Stimulated activated CD8-positive, alpha-beta memory T cell treated with anti-CD3 and anti-CD28 coated beads, Interleukin-12 subunit alpha, Interleukin-12 subunit beta, amount 100 ng/mL, for 24 hours (primary cell): ENCODE data around the gene ABCG5.

Experiments
- DNase-seq: peaks from one replicate; pipeline ENCODE4 v3.0.0-alpha.2; 2020; ENCODE audit errors: extremely low read depth

The ABCG5 gene

DNA sequence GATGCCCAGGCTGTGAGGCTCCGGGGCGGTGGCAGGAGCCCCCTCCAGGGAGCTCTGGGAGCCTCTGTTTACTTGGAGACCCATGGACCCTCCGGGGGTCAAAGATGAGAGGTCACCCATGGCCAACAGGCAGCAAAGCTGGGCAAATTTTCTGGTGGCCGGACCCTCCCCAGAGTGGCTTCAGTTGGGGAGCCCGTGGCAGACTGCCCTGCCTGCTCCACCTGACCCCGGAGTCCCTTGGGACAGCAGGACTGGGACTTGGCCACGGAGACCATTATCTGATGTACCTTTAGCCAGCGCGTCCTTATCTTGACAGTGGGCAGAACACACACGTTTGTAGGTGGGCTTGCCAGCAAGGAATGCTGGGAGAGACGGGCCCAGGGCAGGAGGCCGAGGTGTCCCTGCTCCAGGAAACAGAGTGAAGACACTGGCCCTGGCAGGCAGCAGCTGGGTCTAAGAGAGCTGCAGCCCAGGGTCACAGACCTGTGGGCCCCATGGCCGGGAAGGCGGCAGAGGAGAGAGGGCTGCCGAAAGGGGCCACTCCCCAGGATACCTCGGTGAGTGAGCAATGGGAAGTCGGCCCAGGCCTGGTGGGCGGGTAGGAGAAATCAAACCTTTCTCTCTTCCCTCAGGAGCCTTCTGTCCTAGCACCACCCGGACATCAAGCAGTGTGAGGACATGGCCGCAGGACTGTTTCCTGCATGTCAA lies at the start of gene ABCG5, which contains the start of gene ABCG8:
TSS of gene ABCG5 (minus strand) at position 280 of the 708 bp plus-strand sequence. CDS start at position 120, 160 bp downstream.
TSS of gene ABCG8 (plus strand) at position 412 of the 708 bp plus-strand sequence. CDS start at position 495, 83 bp downstream.
- DNase-seq, result no peak

DNA sequence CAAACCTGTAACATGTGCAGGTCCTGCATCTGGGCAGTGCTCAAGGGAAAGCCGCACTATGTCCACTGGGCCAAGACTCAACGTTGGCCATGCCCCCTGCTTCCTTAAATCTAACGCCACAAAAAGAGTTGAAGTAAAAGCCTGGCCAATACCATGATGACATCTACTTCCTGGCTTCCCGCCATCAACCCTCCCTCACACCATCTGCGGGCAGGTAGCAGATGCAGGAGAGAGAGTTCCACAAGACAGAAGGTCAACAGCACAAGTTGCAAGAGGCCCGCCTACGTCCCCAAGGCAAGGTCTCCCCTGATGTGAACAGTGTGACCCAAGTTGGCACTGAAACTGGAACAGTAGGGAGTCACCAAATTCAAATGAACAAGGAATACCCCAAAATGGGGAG lies 48.5 kb upstream of the ABCG5 start:
- no peak for DNase-seq

DNA sequence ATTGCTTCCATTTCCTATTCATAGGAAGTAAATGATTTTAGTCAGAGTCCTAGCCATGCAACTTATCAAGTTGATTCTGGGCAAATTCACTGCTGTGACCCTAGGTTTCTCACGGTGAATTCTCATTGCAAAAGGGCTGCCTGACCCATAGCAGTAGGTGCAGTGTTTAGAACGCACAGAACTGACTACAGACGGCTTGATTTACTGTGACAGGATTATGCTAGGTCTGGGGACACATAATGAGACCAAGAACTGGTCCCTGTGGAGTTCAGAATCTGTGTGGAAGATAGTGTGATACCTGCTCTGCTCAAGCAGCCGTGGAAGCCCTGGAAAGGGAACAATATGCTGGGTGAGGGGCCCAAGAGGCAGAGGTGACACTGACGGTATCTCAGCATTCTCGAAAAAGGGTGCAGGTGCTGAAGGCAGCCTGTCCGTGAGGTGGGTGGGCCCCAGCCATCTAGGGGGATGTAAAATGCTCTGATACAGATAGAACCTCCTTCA lies 46.5 kb upstream of the ABCG5 start:
- no peak for DNase-seq

DNA sequence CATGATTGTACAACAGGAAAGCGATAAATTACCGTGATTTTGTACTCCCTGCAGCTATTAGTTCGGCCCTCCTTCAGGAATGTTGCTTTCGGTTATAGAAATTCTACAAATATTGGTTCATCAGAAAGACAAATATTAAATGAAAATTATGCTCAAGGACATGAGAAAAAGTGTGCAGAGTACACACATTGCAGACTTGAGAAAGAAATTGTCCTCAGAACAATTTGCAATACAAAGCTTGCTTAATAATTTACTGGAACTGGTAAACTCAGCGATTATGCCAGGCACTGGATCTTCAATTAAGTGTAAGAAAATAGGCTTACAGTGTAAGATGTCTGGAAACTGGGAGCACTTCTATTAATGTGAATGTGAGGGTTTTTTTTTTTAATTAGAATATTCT lies 46.0 kb upstream of the ABCG5 start:
- DNase-seq, result no peak

DNA sequence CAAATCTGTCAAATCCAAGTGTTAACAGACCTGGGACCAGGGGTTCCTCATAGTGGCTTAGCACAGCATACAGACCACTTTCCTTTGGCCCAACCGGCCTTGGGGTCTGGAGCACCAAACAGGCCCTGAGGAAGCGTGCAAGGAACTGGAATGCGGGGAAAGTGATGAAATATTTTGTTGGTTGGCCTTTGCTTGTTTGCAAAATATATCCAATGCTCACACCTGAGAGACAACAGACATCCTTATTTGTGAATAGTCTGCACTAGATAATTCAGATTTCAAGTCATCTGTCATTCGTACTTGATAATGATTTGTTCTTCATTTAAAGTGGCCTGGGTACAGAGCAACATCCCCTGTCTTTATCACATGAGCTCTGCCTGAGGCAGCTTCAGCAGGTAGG lies 43.7 kb upstream of the ABCG5 start:
- no peak for DNase-seq

DNA sequence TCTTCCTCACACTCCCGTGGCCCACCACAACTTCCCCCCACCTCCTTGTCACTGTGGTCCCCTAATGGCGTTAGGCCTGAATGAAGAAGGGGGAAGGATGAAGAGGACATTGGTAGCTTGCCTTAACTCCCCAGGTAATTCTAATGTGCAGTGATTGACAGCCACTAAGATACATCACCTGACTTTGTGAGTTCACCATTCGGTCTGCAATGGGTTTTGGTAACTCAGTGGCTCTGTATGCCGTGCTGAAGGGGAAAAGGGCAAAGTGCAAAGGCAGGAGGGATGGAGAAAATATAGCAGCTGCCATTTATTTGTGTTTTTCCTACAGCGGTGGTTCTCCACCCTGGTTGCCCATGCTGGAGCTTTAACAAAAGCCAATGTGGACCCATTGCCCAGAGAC lies 42.3 kb upstream of the ABCG5 start:
- no peak for DNase-seq

DNA sequence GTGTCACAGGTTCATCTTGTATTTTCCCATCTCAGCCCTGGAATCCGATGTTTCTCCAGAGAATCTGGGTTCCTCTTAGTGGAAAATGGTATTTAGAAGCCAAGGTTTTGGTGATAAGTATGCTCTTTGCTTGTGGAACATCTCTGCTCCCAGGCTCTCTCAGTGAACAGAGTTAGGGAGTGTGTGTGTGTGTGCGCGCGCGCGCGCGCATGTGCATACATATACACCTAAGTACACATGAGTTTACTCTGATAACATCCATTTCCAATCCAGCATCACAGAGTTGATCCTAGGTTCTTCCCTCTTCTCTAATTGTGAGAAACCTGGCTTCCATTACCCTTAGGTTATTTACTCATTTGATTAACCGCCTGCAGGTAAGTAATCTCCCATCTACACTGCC lies 41.8 kb upstream of the ABCG5 start:
- no peak for DNase-seq

DNA sequence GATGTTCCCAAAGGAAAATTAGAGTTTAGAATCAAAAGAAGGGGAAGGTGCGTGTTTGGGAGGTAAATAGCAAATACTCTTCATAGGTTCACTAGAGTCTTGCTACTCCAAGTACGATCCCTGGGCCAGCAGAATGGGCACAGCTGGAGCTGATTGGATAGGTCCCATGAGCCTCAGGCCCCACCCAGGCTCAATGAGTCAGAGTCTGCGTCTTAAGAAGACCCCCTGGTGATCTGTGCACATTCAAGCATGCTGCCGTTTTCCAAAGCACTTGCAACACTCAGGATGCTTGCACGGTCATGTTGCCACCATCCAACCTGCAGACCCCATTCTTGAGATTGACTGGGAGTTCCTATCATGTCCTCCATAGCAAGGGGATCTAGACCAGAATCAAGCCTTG lies 40.6 kb upstream of the ABCG5 start:
- DNase-seq, result no peak

DNA sequence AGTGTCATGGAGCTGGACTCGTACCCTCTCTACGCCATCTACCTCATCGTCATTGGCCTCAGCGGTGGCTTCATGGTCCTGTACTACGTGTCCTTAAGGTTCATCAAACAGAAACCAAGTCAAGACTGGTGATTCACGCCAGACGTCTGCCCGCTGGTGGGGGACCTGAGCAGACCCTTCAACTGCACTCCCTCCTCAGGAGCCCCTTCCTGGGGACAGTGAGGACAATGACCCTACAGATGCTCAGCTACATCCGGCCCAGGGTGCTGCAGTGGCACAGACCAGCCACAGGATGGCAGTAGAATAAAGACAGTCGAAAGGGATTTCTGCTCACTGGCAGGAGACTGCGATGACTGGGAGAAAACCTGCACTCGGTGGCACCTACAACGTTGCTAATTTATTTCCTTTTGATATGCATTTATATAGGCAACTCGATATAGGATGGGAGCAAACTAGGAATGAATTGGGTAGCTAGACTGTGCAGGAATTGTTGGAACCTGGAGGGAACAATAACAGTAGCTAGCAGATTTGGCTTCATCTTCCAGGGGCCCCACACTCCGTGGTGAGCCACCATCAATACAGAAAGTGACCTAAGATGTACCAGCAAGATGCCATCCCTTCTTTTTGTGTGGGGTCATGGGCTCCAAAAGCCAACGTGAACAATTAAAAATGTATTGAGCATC lies 39.3 kb upstream of the ABCG5 start:
- DNase-seq, result peak; percentile 16

DNA sequence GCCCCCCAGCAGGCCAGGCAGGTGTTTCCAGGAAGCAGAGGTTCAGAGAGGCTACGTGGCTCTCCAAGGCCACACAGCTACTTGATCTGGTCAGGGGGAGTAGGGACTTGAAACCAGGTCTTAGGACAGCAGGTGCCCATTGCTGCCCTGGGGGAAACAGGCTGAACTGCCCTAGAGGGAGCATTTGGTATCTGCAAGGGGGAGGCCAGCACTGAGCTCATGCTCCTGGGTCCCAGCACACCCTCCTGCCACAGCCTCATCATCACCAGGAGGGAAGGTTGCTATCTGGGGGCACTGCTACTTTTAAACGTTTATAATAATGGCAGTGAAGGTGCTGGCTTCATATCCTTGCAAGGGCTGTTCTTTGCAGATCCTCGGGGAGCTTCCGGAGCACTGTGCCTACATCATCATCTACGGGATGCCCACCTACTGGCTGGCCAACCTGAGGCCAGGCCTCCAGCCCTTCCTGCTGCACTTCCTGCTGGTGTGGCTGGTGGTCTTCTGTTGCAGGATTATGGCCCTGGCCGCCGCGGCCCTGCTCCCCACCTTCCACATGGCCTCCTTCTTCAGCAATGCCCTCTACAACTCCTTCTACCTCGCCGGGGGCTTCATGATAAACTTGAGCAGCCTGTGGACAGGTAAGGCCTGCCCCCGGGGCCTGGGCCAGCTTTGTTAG lies 36.3 kb upstream of the ABCG5 start:
- DNase-seq, result no peak

DNA sequence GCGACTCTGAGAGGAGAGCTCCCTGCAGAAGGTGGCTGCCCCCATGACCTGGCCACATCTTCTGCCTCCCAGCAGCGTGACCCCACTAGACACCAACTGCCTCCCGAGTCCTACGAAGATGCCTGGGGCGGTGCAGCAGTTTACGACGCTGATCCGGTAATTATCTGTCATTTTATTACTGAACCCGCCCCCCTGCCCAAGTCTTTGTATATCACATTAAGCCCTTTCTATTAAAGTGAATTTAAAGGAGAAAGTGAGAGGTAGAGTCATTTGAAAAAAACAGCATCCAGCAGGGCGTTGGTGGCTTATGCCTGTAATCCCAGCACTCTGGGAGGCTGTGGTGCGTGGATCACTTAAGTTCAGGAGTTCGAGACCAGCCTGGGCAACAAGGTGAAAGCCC lies 33.5 kb upstream of the ABCG5 start:
- no peak for DNase-seq

DNA sequence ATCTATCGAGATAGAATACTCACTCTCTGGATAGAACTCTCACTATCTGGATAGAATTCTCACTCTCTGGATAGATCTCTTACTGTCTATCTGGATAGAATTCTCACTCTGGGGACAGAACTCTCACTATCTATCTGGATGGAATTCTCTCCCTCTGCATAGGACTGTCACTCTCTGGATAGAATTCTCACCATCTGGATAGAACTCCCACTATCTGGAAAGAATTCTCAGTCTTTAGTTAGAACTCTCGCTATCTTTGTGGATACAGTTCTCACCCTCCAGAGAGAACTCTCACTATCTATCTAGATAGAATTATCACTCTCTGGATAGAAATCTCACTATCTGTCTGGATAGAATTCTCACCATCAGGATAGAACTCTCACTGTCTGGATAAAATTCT lies 16.7 kb upstream of the ABCG5 start:
- no peak for DNase-seq

DNA sequence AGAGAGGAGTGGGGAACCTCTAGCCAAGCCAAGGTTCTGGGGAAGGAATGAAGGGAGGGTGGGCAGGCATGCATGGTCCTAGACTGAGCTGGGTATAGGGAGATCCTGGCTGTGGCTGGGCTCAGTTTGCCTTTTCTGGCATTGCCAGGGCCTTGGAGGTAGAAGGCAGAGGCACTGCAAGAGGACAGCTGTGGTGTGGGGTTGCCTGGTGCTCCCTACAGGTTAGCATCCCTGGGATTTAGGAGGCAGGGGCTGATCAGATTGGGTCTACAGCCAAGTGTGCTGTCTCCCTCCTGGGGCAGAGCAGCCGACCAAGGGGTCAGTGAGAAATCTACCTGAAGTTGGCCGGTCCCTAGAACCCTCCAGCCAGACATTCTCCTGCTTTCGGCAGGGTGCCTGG lies 16.0 kb upstream of the ABCG5 start:
- no peak for DNase-seq

DNA sequence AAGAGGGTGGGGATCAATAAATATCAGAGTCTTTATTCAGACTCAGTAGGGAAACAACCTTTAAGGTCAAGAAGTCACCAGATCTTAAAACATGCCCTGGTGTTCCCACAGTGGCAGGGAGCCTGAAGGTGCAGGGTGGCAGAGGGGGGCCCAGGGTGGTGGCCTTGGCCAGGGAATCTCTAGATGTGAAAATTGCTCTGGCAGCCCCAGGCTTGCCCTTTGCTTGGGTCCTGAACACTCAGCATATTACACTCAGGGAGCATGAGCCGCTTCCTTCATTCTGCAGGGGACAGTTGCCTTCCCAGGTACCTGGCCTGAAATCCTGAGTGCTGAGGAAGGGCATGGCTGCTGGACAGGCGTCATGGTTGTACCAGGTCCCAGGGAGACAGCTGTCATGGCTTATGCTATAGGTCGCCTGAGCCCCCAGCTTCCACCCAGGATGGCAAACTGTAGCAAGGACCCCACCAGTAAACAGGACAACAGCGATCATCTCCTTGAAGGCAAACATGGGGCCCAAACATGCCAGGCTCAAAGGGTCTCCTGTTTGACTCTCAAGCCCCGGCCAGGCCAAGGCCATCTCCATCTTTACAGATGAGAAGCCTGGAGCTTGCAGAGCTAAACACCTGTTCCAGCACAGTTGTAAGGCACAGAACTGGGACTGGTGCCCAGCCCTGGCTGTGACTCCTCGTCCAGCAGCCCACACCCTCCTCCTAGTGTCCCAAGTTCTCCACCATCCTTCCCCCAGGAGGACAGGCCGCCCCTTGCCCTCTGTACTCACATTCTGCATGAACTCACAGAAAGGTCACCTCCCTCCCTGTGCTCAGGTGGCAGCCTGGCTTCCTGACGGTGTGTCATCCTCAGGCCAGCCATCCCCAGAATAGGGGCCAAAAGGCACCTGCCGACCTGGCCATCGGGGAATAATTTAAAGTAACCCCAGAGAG lies 14.8 kb upstream of the ABCG5 start:
- DNase-seq, result no peak

DNA sequence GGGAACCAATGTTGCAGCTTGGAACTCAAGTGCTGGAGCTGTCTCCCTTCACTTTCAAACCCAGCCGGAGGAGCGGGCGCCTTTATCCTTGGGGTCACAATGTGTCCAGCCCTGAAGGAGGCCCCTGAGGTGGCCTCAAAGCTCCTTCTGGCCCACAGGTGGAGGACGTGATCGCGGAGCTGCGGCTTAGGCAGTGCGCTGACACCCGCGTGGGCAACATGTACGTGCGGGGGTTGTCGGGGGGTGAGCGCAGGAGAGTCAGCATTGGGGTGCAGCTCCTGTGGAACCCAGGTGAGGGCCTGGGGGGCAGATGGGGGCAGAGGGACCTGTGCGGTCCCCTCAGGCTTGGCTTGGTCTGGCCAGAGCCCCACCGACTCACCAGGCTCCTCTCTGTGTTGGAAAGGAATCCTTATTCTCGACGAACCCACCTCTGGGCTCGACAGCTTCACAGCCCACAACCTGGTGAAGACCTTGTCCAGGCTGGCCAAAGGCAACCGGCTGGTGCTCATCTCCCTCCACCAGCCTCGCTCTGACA lies 13.6 kb upstream of the ABCG5 start:
- DNase-seq, result no peak

DNA sequence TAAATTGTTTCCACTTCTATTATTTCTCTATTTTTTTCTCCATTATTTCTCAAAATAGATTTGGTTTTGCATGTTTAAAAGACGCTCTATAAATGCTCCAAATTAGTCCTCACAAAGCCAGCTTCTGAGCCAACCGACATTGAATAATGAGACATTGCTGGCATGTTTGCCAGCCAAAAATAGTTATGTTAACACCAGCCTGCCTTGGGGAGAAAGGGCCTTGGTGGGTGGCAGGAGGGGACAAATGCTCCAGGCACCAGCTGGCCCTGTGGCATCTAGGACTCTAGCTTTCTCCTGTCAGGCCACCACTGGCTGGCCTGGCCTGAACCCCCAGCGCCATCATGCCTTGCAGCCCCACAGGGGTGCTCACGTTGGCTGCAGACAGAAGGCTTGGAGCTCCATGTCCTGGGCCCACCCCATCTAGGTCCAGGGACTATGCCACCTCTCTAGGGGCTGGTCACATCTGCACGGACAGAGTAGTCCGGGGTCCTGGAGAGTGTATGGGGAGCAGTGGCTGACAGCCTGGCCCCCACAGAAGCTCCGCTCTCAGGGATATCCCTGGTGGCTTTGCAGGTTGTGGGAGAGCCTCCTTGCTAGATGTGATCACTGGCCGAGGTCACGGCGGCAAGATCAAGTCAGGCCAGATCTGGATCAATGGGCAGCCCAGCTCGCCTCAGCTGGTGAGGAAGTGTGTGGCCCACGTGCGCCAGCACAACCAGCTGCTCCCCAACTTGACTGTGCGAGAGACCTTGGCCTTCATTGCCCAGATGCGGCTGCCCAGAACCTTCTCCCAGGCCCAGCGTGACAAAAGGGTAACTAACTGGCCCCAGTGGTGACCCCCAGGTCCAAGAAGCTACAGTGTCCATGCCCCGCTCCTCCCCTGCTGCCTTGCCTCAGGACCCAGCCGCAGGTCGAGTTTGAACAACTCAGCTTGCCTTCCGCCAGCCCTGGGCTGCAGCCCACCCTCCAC lies 12.7 kb upstream of the ABCG5 start:
- no peak for DNase-seq

DNA sequence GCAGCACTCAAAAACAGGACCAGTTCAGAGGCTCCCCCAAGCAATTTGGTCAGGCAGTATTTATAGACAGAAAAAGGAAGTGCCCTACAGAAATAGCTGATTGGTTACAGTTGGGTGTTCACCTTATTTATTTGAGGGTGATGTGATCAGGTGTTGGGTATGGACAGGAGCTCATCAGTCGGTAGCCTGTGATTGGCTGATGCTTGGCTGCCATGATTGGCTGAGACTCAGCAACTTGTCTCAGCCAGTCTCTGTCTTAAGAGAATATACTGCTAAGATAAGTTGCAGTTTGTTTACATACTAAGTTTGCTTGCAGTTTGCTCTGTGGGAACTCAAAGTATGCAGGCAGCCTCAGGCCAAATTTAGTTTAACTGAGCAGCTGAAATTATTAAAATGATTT lies 9.6 kb upstream of the ABCG5 start:
- DNase-seq, result no peak

DNA sequence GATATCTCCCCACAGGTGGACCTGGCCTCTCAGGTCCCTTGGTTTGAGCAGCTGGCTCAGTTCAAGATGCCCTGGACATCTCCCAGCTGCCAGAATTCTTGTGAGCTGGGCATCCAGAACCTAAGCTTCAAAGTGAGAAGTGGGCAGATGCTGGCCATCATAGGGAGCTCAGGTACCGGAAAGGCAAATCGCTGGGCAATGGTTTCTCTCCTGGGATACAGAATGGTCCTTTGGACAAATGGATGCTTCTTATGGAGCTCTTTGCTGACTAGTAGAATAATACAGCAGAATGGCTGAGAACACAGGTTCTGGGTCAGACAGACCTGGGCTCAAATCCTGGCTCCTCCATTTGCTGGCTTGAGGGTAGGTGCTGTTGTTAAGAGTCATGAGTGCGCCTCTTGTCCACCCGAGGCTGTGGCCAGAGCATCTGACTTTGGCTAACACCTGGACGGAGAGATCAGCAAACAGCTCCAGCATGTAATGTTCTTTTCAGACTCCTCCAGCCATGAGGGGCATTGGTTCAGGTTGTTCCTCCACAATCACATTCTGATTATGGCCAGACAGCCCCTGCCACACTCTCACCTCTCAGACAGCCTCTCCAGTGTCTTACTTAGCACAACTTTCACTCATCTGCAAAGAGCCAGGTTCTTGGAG lies 7.6 kb upstream of the ABCG5 start:
- no peak for DNase-seq

DNA sequence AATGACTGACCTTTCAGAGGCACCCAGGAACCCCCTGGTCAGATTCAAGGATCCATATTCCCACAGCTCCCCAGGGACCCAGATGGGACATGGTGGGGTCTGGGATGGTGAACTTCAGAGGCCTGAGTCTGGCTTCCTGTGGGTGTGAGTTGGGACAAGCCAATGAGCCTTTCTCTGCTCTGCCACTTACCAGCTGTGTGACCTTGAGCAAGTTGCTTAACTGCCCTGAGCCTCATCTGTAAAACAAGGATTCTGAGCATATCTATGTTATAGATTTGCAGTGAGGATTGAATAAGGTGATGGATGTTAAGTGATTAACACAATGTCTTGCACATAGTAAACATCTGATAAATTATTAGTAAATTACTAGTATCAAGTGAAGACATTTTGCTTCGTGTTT lies 6.5 kb upstream of the ABCG5 start:
- no peak for DNase-seq

DNA sequence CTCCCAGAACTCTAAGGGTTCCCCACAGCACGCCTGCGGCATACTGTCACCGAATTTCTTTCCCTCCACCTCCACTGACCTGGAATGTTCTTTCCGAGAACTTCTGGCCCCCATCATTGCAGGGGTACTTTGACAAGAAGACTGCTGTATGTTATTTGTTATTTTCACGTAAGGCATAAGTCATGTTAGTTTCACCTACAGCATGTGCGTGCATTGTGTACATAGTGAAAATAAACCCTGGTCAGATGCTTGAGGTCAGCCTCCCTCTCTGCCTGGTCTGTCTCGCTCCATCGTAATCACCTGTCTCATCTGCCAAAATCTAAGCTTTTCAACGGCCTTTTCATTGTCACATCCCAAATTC lies 4.2 kb upstream of the ABCG5 start:
- DNase-seq, result no peak
